ENCODE data around the gene NTN5.

Gene NTN5

GRCh38 chr19:48627865-48628314 lies 44.9 kb downstream of the NTN5 start:
- DNase-seq: no peak

- DNase-seq: no peak
Measured at GRCh38 chr19:48627201-48627864, 45.5 kb downstream of the NTN5 start.

DNA sequence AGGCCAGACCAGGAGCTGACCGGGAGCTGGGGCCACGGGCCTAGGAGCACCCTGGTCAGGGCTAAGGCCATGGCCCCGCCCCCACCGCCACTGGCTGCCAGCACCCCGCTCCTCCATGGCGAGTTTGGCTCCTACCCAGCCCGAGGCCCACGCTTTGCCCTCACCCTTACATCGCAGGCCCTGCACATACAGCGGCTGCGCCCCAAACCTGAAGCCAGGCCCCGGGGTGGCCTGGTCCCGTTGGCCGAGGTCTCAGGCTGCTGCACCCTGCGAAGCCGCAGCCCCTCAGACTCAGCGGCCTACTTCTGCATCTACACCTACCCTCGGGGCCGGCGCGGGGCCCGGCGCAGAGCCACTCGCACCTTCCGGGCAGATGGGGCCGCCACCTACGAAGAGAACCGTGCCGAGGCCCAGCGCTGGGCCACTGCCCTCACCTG lies 46.9 kb downstream of the NTN5 start:
- no peak for DNase-seq

DNA sequence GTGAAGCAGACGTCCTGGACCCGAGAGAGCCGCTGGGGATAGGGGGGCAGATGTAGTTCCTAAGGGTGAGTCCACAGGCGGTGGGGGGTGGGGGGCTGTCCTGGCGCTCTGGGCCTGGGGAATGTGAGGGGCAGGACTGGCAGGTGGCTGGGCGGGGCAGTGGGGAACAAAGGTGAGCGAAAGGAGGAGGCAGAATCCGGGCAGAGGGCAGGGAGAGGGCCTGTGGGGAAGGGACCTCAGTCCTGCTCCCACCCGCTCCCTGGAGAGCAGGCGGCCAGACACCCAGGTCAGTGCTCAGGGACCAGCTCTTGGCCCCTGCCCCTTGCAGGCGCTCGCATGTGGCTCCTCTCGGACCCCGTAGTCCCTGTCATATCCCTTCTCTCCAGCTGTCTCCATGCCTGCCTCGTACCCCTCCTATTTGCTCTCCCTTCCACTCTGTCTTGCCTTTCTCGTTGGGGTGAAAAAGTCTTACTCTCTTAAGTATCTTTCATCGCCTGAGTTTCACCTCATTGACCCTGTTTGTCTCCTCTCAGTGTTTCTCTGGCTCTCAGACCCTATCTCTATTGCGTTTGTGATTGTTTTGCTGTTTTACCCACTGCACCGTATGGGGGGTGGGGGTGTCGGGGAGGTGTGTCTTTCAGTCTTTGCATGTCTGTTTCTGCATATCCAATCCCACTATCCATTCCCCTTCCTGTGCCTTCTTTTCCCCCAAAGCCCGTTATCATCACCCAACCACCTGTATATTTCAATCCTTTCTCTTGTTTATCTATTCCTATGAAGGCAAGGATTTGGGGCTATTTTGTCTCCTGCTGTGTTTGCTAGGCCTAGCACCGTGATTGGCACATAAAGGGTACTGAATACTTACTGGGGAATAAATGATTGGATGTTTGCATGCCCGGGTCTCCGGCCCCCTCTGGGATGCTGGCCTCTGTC lies 47.8 kb downstream of the NTN5 start:
- no peak for DNase-seq

DNA sequence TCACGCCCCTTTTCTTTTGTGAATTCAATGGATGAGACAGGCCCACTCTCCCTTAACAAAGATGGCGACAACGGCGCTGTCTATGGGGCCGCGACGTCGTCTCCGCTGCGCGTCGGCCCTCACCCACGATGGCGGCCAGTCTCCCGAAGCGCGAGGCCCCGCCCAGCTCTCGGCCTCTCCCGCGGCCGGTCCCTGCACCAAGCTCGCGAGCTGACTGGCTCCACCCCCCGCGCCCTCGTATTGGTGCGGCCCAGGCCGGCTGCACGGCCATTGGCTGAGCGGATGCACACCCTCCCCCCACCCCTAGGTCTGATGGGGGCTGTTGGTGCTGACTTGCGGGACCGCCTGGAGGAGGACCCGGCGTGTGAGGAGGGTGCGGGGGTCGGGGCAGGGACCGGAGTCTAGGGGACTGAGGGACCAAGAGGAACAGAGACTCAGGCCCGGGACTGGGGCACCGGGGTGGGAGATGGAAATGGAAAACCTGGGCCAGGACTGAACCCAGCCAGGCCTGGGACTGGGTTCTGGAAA lies 48.7 kb downstream of the NTN5 start:
- peak; percentile 98 for DNase-seq

- no peak for DNase-seq
Measured at GRCh38 chr19:48623556-48624066, 49.2 kb downstream of the NTN5 start.

GRCh38 chr19:48619692-48620585 lies 52.9 kb downstream of the NTN5 start:
- DNase-seq: no peak

DNA sequence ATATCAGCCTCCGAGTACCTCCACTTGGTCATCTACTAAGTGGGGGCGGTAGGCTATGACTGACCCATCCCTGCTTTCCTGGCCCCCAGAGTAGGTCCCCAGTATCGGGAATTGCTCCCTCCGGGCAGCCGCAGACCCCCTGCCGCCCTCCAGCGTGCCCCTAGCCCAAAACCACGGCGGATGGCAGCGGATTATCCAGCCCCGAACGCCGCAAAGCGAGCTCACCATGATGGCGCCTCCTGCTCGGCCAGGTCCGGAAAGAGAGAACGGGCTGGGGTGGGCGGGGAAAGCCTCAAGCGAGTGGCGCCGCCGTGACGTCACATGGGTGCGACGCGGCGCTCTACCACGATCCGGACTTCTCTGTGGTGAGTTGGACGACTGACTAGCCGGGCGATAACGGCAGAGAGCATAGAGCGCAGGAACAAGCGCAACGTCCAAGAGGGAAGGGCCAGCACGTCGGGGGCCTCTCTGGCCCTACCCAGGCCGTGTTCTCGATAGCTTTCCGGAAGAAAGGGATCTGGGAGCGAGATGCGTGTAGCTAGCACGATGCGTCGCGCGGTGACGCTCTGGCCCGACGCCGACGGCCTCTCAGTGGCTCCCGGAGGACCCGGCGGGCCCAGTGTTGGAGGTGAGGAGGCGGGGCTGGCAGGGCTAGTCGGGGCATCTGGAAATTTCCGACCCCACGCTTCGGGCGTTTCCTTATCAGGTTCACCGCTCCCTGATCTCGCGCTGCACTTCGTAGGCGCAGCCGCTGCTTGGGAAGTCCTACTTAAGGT lies 53.7 kb downstream of the NTN5 start, which contains the start of the genes RPL18 and SPHK2:
Gene RPL18, minus strand, starts transcription at position 263 of the 776 bp plus-strand sequence. Its CDS starts 35 bp downstream, at position 228.
Gene SPHK2, plus strand, starts transcription at position 591 of the 776 bp plus-strand sequence. CDS start 1,009 bp downstream, outside the sequence.
- peak; percentile 100 for DNase-seq

DNA sequence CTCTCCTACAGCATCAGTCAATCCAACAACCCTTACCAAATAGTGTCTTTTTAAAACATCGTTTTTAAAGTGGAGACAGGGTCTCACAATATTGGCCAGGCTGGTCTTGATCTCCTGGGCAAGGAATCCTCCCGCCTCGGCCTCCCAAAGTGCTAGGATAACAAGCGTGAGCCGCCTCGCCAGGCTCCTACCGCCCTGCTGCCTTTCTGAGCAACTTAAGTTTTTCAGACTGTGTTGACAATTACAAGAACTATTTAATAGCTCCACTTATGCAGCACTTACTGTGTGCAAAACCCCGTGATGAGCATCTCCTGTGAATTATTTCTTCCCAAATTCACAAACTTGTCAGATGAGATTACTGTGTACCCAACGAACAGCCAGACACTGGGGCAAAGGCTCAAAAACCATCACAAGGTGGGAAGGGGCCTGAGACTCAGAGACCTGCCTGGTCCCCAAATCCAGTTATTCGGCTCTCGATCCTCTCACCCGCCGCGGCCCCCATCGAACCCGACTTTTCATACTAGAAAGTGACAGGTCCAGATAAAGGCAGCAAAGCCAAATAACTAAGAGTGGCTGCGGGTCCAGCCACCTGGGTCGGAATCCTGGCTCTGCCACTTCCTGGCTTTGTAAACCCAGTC lies 54.4 kb downstream of the NTN5 start:
- no peak for DNase-seq

- DNase-seq: no peak
Measured at GRCh38 chr19:48617146-48617937, 55.5 kb downstream of the NTN5 start.

DNA sequence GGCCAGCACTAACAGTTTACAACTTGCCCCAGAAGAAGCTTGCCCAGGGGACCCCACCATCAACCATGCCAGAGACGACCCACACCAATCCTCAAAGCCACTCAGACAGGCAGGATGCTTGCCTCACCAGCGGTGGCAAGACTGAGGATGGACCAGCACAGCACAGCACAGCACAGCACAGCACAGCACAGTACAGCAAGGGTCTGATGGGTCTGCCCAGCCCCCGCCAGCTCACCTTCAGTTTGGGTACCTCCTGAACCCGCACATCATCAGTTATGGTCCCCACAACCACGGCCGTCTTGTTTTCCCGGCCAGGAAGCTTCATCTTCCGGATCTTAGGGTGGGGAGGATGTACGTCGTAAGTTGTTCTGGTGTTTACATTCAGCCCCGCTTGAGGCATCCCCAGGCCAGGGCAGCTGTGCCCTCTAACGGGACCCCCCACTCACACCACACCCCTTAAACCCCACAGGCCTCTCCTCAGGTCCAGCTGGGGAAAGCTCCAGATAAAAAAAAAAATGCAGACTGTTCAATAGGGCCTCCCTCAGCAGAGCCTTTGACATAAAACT lies 56.2 kb downstream of the NTN5 start:
- no peak for DNase-seq

GRCh38 chr19:48616041-48616436 lies 56.8 kb downstream of the NTN5 start:
- no peak for DNase-seq

GRCh38 chr19:48615231-48616040 lies 57.4 kb downstream of the NTN5 start:
- DNase-seq: no peak

- DNase-seq: no peak
Measured at GRCh38 chr19:48614436-48615230, 58.2 kb downstream of the NTN5 start, which contains the start of gene FAM83E. Gene FAM83E (minus strand): TSS chr19:48615076. CDS start chr19:48613372, 1,704 bp downstream.

GRCh38 chr19:48613852-48614435 lies 58.9 kb downstream of the NTN5 start:
- DNase-seq: no peak

DNA sequence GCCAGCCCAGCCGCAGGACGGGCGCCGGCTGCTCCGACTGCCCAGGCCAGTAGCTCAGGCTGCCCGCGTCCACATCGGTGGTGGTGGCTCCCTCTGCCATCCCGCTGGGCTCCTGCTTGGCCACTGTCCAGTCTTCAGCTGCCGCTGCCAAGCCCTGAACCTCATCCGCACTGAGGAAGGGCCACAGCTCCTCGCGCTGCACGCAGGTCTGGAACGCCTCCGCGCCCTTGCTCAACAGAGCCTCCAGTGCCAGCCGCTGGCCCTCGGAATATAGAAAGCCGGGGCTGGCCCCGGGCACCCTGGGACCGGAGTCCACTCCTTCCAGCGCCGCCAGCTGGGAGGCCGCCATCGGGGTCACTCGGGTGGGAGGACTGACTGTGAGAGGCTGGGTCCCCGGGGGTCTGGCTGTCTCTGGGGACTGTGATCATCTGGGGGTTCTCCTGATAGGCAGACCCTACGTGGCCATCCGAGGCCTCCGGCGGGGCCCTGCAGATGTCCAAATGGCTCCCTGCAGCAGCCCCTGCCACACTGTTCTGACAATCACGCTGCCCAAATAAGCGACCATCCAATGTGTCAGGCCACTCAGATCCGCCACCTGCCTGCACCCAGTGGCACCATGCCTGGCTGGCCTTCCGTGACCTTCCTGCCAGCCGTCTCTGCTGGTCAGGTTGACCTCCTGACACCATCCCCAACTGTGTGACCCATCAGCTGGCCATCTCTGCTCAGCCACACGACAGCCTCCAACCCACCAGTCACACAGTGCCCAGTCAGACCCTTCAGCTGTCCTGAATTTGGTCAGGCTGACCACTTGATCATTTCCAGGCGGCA lies 59.6 kb downstream of the NTN5 start:
- no peak for DNase-seq

All from fibroblast of skin of right biceps (primary cell).